GM12892 (cell line): ENCODE data around the gene USP17L20.
"Not testable (repeated sequence)": the region's sequence is repeated elsewhere in the genome, so short reads cannot be mapped to it uniquely, and the experiment has no call there.

Experiments
- POLR2A ChIP-seq: IDR thresholded peaks from 2 replicates; pipeline ENCODE4 v1.6.1; 2011; ENCODE audit warnings: low read depth, low read length, control low read depth
- TAF1 ChIP-seq: IDR thresholded peaks from 2 replicates; pipeline ENCODE4 v1.6.1; 2011; ENCODE audit warnings: low read depth, mild to moderate bottlenecking, control low read depth, low read length, borderline replicate concordance

DNA sequence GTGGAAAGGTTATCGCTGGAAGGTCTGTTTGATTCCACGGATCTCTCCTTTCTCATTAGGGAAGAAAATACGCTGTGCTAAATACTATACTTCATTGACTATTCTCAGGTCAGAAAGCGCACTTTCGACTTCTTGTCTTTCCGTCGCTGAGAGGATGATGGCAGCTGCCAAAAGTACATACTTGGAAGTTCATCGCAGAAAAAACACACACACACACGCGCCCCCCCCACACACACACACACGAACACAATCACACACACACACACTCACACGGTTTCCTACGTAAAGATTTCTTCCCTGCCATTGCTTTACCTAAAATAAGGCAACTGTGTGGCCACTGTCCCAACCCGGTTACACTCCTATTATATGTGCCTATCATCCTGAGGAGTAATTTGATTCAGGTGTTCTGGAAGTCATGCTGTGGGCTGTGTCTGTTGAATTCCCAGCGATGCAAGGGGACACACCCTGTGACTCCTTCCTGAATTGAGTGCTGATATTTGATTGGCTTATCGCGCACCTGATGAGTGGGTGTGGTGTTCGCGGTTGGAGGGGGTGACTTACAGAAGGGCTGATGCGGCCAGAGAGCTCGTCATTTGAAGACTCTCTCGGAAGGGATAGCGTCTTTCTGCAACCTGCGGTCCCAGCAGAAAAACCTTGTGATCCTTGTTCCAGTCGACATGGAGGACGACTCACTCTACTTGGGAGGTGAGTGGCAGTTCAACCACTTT is 9.8 kb upstream of the USP17L20 start, which contains the start of gene USP17L18:
- TF ChIP-seq POLR2A, TAF1: not testable (repeated sequence)
